Raji (cell line): ENCODE measurements around the gene DNAJC10.

Source experiments
- POLR2A ChIP-seq: IDR thresholded peaks from 2 replicates; pipeline ENCODE4 v1.6.1; 2011; ENCODE audit warnings: low read depth, low read length, control low read depth; ENCODE audit not compliant: insufficient read depth

The DNAJC10 gene

GRCh38 chr2:182715892-182716649 is at the start of gene DNAJC10:
Gene DNAJC10 (plus strand): TSS chr2:182716257. CDS start chr2:182718087, 1,830 bp downstream.
- peak; percentile 94 for TF ChIP-seq POLR2A

GRCh38 chr2:182666674-182667314 is 49.3 kb upstream of the DNAJC10 start:
- TF ChIP-seq POLR2A = no peak

- TF ChIP-seq POLR2A = no peak
Observed at GRCh38 chr2:182667315-182667695, 48.8 kb upstream of the DNAJC10 start.

GRCh38 chr2:182668671-182669070 is 47.4 kb upstream of the DNAJC10 start:
- no peak for TF ChIP-seq POLR2A

GRCh38 chr2:182672466-182673165 is 43.4 kb upstream of the DNAJC10 start:
- no peak for TF ChIP-seq POLR2A

GRCh38 chr2:182680837-182681236 is 35.2 kb upstream of the DNAJC10 start:
- no peak for TF ChIP-seq POLR2A

GRCh38 chr2:182682210-182682609 is 33.8 kb upstream of the DNAJC10 start:
- TF ChIP-seq POLR2A = no peak

- no peak for TF ChIP-seq POLR2A
Observed at GRCh38 chr2:182685559-182685958, 30.5 kb upstream of the DNAJC10 start.

GRCh38 chr2:182694189-182694588 is 21.9 kb upstream of the DNAJC10 start:
- TF ChIP-seq POLR2A = no peak

GRCh38 chr2:182695776-182696175 is 20.3 kb upstream of the DNAJC10 start:
- TF ChIP-seq POLR2A = no peak

- no peak for TF ChIP-seq POLR2A
Observed at GRCh38 chr2:182698671-182699070, 17.4 kb upstream of the DNAJC10 start.

- no peak for TF ChIP-seq POLR2A
Observed at GRCh38 chr2:182705761-182706160, 10.3 kb upstream of the DNAJC10 start.

- no peak for TF ChIP-seq POLR2A
Observed at GRCh38 chr2:182706751-182707150, 9.3 kb upstream of the DNAJC10 start.

- no peak for TF ChIP-seq POLR2A
Observed at GRCh38 chr2:182713601-182714000, 2.5 kb upstream of the DNAJC10 start.

GRCh38 chr2:182715121-182715891 is 751 bp upstream of the DNAJC10 start:
- no peak for TF ChIP-seq POLR2A
